GM19455 (cell line): ENCODE data around the gene ZNHIT2.
A peak's percentile ranks its signal among the peaks of the same experiment; 100 is the strongest.
"Not testable (repeated sequence)": the region's sequence is repeated elsewhere in the genome, so short reads cannot be mapped to it uniquely, and the experiment has no call there.

ENCODE experiments used
- ATAC-seq: cut with Tn5 transposase; IDR thresholded peaks from one replicate; pipeline ENCODE4 v1.9.1; 2021; ENCODE audit not compliant: unreplicated experiment

The ZNHIT2 gene

DNA sequence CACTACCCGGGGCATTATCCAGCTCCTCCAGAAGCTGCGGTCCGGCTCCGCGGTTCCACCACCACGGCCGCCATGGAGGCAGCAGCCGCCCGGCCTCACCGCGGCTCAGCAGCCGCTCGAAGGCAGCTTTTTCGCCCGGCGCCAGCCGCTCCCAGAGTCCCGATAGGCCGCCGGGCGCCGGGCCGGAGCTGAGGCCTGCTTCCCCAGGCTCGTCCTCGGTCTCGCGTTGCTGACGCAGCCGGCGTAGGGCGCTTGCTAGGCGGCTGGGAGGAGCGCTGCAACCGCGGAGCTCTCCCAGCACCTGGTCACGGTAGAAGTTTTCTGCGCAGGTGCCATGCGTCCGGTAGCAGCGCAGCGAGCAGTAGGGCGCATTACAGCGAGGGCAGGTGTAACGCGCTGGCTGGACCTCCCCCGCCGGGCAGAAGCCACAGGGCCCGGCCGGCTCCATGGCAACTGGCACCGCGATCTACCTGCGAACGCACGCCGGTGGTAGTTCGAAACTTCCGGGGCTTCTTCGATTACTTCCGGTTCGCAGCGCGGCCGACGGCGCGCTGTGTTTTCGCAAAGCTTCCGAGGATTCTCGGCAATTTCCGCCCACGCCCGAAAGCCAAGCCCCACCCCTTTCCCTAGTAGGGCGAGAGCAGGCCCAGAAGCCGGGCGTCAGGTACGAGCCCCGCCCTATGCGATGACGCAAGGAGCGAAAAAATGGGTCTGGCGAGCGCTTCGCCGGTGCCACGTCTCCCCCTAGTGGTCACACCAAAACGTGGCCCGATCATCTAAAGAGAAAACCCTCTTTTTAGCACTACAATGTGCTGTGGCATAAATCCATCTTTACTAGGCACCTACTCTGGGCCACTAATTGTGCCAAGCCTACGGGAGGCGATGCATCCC lies at the start of gene ZNHIT2:
Gene ZNHIT2 (minus strand): TSS at position 496 of the 891 bp plus-strand sequence. CDS start 48 bp downstream, at position 448.
- peak; percentile 48 for ATAC-seq

DNA sequence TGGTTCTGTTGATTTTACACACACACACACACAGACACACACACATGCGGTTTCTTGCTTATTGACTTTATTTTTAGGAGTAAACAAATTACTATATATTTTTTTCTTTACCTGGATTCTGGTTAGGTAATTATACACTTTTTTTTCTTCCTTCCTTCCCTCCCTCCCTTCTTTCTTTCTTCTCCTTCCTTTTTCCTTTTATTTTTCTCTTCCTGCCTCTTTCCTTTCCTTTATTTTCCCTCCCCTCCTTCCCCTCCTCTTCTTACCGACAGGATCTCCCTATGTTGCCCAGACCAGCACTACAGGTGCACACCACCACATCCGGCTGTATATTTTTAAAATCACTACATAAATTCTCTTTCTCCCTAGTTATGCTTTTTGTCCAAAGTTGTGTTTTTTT lies 49.4 kb upstream of the ZNHIT2 start:
- no peak for ATAC-seq

- ATAC-seq, result no peak
These were observed 48.2 kb upstream of the ZNHIT2 start for GRCh38 chr11:65165410-65166317.

- no peak for ATAC-seq
These were observed 46.2 kb upstream of the ZNHIT2 start for GRCh38 chr11:65163684-65164083.

DNA sequence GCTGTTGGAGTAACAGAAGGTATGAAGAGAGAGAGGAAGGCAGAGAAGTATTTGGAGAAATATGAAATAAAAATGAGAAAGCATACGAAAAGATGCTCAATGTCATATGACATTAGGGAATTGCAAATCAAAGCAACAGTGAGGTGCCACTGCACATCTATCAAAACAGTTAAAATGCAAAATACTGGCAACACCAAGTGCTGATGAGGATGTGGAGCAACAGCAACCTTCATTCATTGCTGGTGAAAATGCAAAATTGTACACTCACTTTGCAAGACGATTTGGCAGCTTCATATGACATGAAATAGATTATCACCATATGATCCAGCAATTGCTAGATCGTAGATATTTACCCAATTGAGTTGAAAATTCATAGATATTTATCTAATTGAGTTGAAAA lies 43.1 kb upstream of the ZNHIT2 start:
- ATAC-seq, result no peak

- ATAC-seq, result no peak
These were observed 41.5 kb upstream of the ZNHIT2 start for GRCh38 chr11:65159012-65159411.

- no peak for ATAC-seq
These were observed 39.8 kb upstream of the ZNHIT2 start for GRCh38 chr11:65157336-65157735.

- ATAC-seq, result no peak
These were observed 39.4 kb upstream of the ZNHIT2 start for GRCh38 chr11:65156926-65157325.

- no peak for ATAC-seq
These were observed 38.8 kb upstream of the ZNHIT2 start for GRCh38 chr11:65156256-65156655.

GRCh38 chr11:65152122-65152521 lies 34.6 kb upstream of the ZNHIT2 start:
- ATAC-seq, result no peak

DNA sequence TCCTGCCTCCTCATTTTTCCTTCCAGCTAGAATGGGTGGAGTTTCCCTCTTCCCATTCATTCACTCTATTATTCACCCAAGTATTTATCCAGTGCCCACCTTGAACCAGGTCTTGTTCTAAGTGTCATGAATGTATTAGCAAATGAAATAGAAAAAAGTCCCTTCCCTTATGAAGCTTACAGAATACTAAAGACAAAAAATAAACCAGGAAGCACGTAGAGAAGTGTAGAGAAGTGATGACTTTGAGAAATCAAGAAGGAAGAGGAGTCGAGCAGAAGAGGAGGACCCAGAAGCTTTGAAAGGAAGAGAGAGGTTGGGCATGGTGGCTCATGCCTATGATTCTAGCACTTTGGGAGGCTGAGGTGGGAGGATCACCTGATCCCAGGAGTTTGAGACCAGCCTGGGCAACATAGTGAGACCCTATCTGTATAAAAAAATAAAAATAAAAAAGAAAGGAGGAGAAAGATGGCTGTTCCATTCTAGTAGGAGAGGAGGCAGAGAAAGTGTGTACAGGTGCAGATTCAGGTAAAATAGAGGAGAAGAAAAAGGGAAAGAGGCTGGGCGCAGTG lies 33.9 kb upstream of the ZNHIT2 start:
- ATAC-seq, result no peak

- ATAC-seq, result no peak
These were observed 33.2 kb upstream of the ZNHIT2 start for GRCh38 chr11:65150509-65151299.

GRCh38 chr11:65150131-65150508 lies 32.6 kb upstream of the ZNHIT2 start:
- ATAC-seq, result not testable (repeated sequence)

DNA sequence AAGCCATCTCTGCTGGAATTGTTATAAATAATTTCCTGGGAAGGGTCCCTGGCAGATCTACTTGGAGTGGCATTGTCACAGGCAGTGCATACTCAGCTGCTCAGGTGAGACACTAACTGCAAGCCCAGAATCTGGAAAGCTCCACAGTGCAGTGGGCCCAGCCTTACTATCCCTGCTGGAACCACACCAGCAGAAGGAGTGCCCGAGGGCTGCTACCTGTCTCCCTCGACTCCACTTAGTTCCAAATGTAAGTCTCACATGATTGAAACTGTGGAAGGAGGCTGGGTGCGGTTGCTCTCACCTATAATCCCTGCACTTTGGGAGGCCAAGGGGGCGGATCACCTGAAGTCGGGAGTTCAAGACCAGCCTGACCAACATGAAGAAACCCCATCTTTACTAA lies 31.2 kb upstream of the ZNHIT2 start:
- ATAC-seq, result no peak

DNA sequence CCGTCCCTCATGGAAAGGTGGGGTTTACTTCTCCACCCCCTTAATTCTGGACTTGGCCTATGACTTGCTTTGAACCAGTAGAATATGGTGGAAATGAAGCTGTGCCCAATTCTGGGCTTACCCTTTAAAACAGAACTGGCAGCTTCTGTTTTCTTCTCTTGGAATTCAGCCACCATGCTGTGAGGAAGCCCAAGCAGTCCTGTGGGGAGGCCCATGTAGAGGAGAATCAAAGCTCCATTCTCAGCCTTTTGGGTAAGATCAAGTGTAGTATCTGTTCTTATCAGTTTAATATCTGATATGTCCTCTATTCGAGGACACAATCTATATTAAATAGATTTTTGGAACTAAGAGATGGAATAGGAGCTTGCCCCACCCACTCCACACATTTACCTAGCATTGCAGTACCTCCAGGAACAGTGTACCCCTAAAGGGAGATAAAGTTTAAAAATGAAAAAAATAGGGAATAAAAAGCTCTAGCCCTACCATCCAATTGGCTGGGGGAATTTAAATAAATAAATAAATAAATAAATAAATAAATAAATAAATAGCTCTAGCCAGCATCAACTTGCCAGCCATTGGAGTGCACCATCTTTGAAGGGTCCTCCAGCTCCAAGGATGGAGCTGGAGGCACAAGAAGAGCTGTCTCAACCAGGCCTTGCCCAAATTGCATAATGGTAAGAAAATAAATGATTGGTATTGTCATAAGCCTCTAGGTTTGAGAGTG lies 30.0 kb upstream of the ZNHIT2 start:
- no peak for ATAC-seq

GRCh38 chr11:65141896-65142494 lies 24.5 kb upstream of the ZNHIT2 start:
- ATAC-seq, result no peak

DNA sequence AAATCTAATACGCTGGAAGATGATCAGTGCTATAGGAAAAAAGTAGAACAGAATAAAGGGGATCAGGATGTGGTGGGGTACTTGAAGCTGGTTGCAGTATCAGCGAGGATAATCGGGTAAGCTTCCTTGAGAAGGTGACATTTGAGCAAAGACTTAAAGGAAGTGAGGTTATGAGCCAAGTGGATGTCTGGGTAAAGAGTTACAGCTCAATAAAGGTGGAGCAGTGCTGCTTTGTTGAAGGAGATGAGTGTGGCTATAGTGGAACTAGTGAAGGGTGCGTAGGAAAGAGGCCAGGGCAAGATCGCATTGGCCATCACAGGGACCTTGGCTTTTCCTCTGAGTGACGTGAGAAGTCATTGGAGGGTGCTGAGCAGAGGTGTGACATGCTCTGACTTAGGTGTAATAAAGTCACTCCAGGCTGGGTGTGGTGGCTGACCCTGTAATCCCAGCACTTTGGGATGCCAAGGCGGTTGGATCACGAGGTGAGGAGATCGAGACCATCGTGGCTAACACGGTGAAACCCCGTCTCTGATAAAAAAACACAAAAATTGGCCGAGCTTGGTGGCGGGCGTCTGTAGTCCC lies 19.1 kb upstream of the ZNHIT2 start:
- ATAC-seq, result no peak

- no peak for ATAC-seq
These were observed 18.2 kb upstream of the ZNHIT2 start for GRCh38 chr11:65135633-65136145.
